Endothelial cell (in vitro differentiated cells): ENCODE measurements around the gene MED25. TPM values are rescaled to one million over a fixed set of nuclear protein-coding genes. Genes with fewer than 3 reads are reported as not detected.

ENCODE experiments used
- DNase-seq: peaks from one replicate; pipeline ENCODE4 v3.0.0; 2021; ENCODE audit warnings: low spot score
- H3K27ac Mint-ChIP-seq: one replicate; pipeline ENCODE4 v1.8.0; 2021; ENCODE audit warnings: mixed read lengths, inconsistent platforms; ENCODE audit not compliant: unreplicated experiment
- H3K27me3 Mint-ChIP-seq: one replicate; pipeline ENCODE4 v1.8.0; 2021; ENCODE audit warnings: mild to moderate bottlenecking, moderate library complexity, mixed read lengths, inconsistent platforms; ENCODE audit not compliant: unreplicated experiment
- H3K36me3 Mint-ChIP-seq: one replicate; pipeline ENCODE4 v1.8.0; 2021; ENCODE audit warnings: mild to moderate bottlenecking, low read depth, mixed read lengths, inconsistent platforms; ENCODE audit not compliant: unreplicated experiment
- H3K4me1 Mint-ChIP-seq: one replicate; pipeline ENCODE4 v1.8.0; 2021; ENCODE audit warnings: mild to moderate bottlenecking, mixed read lengths, inconsistent platforms; ENCODE audit not compliant: unreplicated experiment
- H3K4me3 Mint-ChIP-seq: one replicate; pipeline ENCODE4 v1.8.0; 2021; ENCODE audit warnings: mild to moderate bottlenecking, mixed read lengths, inconsistent platforms; ENCODE audit not compliant: unreplicated experiment
- H3K9me3 Mint-ChIP-seq: one replicate; pipeline ENCODE4 v1.8.0; 2021; ENCODE audit warnings: mixed read lengths, inconsistent platforms; ENCODE audit not compliant: unreplicated experiment
- CTCF ChIP-seq: fragments of 200-600 bp; sonication (generic); IDR thresholded peaks from one replicate; pipeline ENCODE4 v1.5.0; 2021; ENCODE audit warnings: antibody characterized with exemption; ENCODE audit not compliant: unreplicated experiment
- total RNA-seq: library from RNA; stranded (reverse); fragmentation: NEBNext Ultra II Directional; extraction: Animal tissue kit (Norgen Biotek cat#: 25700); gene quantifications from one replicate; pipeline ENCODE4 v1.2.1, GENCODE V29; 2021; ENCODE audit not compliant: unreplicated experiment

Gene MED25
- total RNA-seq, 1 donor from 2014 or later = 117 TPM

DNA sequence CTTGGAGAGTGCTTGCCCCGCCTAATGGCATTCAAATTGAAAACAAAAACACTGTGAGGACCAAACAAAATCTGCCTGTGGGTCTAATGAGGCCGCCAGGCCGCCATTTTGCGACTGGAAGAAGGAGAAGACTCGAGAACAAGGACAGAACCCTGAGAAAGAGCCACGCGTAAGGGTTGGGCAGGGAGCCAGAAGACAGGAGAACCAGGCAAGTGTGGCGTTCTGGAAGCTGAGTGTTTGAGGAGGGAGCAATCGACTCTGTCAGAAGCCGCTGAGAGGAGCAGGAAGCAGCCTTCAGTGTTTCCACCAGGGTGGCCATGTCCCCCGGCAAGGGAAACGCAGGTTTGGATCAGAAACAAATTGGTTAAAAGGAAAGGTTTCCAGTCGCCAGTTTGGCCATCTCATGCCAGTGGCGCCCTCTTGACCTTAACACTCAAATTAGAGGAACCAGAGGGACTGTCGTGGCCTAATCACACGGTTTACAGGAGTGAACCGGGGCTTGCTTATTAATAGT, 22.7 kb downstream of the MED25 start:
- TF ChIP-seq CTCF = no peak
- Mint-ChIP-seq H3K9me3 (no peaks in the 10 kb centered on the region), H3K27me3 (peaks cover 12% of the 10 kb centered on the region), H3K36me3 (peaks cover 36% of the 10 kb centered on the region), H3K4me3 (peak overlapping the region; percentile 26), H3K27ac (peak overlapping the region; percentile 64), H3K4me1 (no peaks in the 10 kb centered on the region)
- no peak for DNase-seq

DNA sequence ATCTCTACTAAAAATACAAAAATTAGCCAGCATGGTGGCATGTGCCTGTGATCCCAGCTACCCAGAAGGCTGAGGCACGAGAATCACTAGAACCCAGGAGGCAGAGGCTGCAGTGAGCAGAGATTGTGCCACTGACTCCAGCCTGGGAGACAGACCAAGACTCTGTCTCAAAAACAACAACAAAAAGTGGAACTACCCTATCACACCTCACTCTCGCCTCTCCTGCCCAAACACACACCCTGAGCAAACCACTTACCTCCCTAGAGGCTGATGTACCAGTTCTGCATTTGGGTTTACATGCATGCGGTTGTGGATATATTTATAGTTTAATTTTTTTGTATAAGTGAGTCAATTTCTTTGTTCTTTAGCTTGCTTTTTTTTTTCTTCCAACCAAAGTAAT, 25.2 kb downstream of the MED25 start:
- no peak overlapping the region for H3K27ac Mint-ChIP-seq
- H3K36me3 Mint-ChIP-seq = peaks cover 22% of the 10 kb centered on the region
- TF ChIP-seq CTCF = no peak
- H3K4me1 Mint-ChIP-seq = no peaks in the 10 kb centered on the region
- no peak overlapping the region for H3K4me3 Mint-ChIP-seq
- DNase-seq = no peak
- H3K9me3 Mint-ChIP-seq = no peaks in the 10 kb centered on the region
- H3K27me3 Mint-ChIP-seq = peaks cover 6% of the 10 kb centered on the region

GRCh38 chr19:49844138-49845095, 26.3 kb downstream of the MED25 start:
- no peak for TF ChIP-seq CTCF
- peaks cover 4% of the 10 kb centered on the region for H3K4me1 Mint-ChIP-seq
- DNase-seq = no peak
- H3K36me3 Mint-ChIP-seq = peaks cover 20% of the 10 kb centered on the region
- H3K27me3 Mint-ChIP-seq = peaks cover 9% of the 10 kb centered on the region
- no peaks in the 10 kb centered on the region for H3K9me3 Mint-ChIP-seq
- H3K4me3 Mint-ChIP-seq = no peak overlapping the region
- no peak overlapping the region for H3K27ac Mint-ChIP-seq

- Mint-ChIP-seq H3K9me3 (no peaks in the 10 kb centered on the region), H3K4me1 (peaks cover 10% of the 10 kb centered on the region), H3K36me3 (peaks cover 20% of the 10 kb centered on the region), H3K27me3 (peaks cover 14% of the 10 kb centered on the region), H3K27ac (no peak overlapping the region), H3K4me3 (no peak overlapping the region)
- DNase-seq = no peak
- TF ChIP-seq CTCF = no peak
Observed at GRCh38 chr19:49845414-49845813, 27.3 kb downstream of the MED25 start.

DNA sequence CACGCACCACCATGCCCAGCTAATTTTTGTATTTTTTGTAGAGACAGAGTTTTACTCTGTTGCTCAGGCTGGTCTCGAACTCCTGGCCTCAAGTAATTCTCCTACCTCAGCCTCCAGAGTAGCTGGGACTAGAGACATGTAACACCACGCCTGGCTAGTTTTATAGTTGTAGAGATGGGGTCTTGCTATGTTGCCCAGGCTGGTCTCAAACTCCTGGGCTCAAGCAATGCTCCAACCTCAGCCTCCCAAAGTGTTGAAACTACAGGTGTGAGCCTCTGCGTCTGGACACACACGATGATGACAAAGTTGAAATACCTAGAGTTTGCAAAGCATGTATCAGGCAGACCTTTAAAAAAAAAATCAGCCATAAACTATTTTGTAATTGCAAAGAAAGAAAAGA, 28.3 kb downstream of the MED25 start:
- Mint-ChIP-seq H3K27ac (no peak overlapping the region), H3K4me3 (no peak overlapping the region), H3K36me3 (peaks cover 16% of the 10 kb centered on the region), H3K9me3 (no peaks in the 10 kb centered on the region), H3K4me1 (peaks cover 10% of the 10 kb centered on the region), H3K27me3 (peaks cover 17% of the 10 kb centered on the region)
- DNase-seq = no peak
- no peak for TF ChIP-seq CTCF
